ENCODE measurements around the gene FGR.

FGR gene

GRCh38 chr1:27598295-27598687, 36.7 kb downstream of the FGR start:
- Mint-ChIP-seq H3K27me3 (no peaks in the 10 kb centered on the region), H3K4me1 (ENCODE audit: low read depth) (peaks cover 36% of the 10 kb centered on the region), H3K27ac (no peak overlapping the region), H3K9me3 (no peaks in the 10 kb centered on the region), H3K4me3 (no peak overlapping the region), H3K36me3 (ENCODE audit: low read depth) (no peaks in the 10 kb centered on the region)
- no peak for DNase-seq

- H3K4me1 Mint-ChIP-seq (ENCODE audit: low read depth): peaks cover 36% of the 10 kb centered on the region
- no peaks in the 10 kb centered on the region for H3K36me3 Mint-ChIP-seq (ENCODE audit: low read depth)
- H3K27me3 Mint-ChIP-seq: no peaks in the 10 kb centered on the region
- DNase-seq: no peak
- H3K4me3 Mint-ChIP-seq: no peak overlapping the region
- H3K27ac Mint-ChIP-seq: peak overlapping the region; percentile 67
- H3K9me3 Mint-ChIP-seq: no peaks in the 10 kb centered on the region
Measured at GRCh38 chr1:27597516-27598294, 37.3 kb downstream of the FGR start.

GRCh38 chr1:27596986-27597385, 38.0 kb downstream of the FGR start:
- Mint-ChIP-seq H3K27ac (no peak overlapping the region), H3K9me3 (no peaks in the 10 kb centered on the region), H3K4me3 (no peak overlapping the region), H3K27me3 (no peaks in the 10 kb centered on the region), H3K4me1 (ENCODE audit: low read depth) (peaks cover 31% of the 10 kb centered on the region), H3K36me3 (ENCODE audit: low read depth) (no peaks in the 10 kb centered on the region)
- DNase-seq: no peak

- H3K9me3 Mint-ChIP-seq: no peaks in the 10 kb centered on the region
- no peak overlapping the region for H3K4me3 Mint-ChIP-seq
- H3K4me1 Mint-ChIP-seq (ENCODE audit: low read depth): peaks cover 27% of the 10 kb centered on the region
- H3K27ac Mint-ChIP-seq: no peak overlapping the region
- H3K27me3 Mint-ChIP-seq: no peaks in the 10 kb centered on the region
- no peak for DNase-seq
- H3K36me3 Mint-ChIP-seq (ENCODE audit: low read depth): no peaks in the 10 kb centered on the region
Measured at GRCh38 chr1:27596261-27596660, 38.7 kb downstream of the FGR start.

- Mint-ChIP-seq H3K9me3 (no peaks in the 10 kb centered on the region), H3K27ac (no peak overlapping the region), H3K4me3 (no peak overlapping the region), H3K36me3 (ENCODE audit: low read depth) (no peaks in the 10 kb centered on the region), H3K27me3 (no peaks in the 10 kb centered on the region), H3K4me1 (ENCODE audit: low read depth) (peaks cover 22% of the 10 kb centered on the region)
- DNase-seq: no peak
Measured at GRCh38 chr1:27595597-27595996, 39.4 kb downstream of the FGR start.

- no peaks in the 10 kb centered on the region for H3K36me3 Mint-ChIP-seq (ENCODE audit: low read depth)
Measured at GRCh38 chr1:27594564-27595510, 40.1 kb downstream of the FGR start.

GRCh38 chr1:27593678-27594563, 41.1 kb downstream of the FGR start:
- H3K9me3 Mint-ChIP-seq: no peaks in the 10 kb centered on the region
- H3K27ac Mint-ChIP-seq: no peak overlapping the region
- H3K4me1 Mint-ChIP-seq (ENCODE audit: low read depth): peaks cover 5% of the 10 kb centered on the region
- no peak for DNase-seq
- H3K4me3 Mint-ChIP-seq: no peak overlapping the region
- H3K27me3 Mint-ChIP-seq: no peaks in the 10 kb centered on the region
- no peaks in the 10 kb centered on the region for H3K36me3 Mint-ChIP-seq (ENCODE audit: low read depth)

More at GRCh38 chr1:27594564-27595510, 40.1 kb downstream of the FGR start:
- Mint-ChIP-seq H3K27me3 (no peaks in the 10 kb centered on the region), H3K4me1 (ENCODE audit: low read depth) (peaks cover 14% of the 10 kb centered on the region), H3K9me3 (no peaks in the 10 kb centered on the region), H3K4me3 (no peak overlapping the region), H3K27ac (no peak overlapping the region)
- no peak for DNase-seq

- no peak for DNase-seq
- no peak overlapping the region for H3K27ac Mint-ChIP-seq
- no peaks in the 10 kb centered on the region for H3K4me1 Mint-ChIP-seq (ENCODE audit: low read depth)
- no peaks in the 10 kb centered on the region for H3K9me3 Mint-ChIP-seq
- H3K27me3 Mint-ChIP-seq: no peaks in the 10 kb centered on the region
- no peak overlapping the region for H3K4me3 Mint-ChIP-seq
- H3K36me3 Mint-ChIP-seq (ENCODE audit: low read depth): no peaks in the 10 kb centered on the region
Measured at GRCh38 chr1:27592931-27593677, 41.9 kb downstream of the FGR start.

- Mint-ChIP-seq H3K9me3 (no peaks in the 10 kb centered on the region), H3K36me3 (ENCODE audit: low read depth) (no peaks in the 10 kb centered on the region), H3K27ac (no peak overlapping the region), H3K27me3 (no peaks in the 10 kb centered on the region), H3K4me1 (ENCODE audit: low read depth) (no peaks in the 10 kb centered on the region), H3K4me3 (no peak overlapping the region)
- no peak for DNase-seq
Measured at GRCh38 chr1:27592232-27592930, 42.6 kb downstream of the FGR start.

- H3K36me3 Mint-ChIP-seq (ENCODE audit: low read depth): no peaks in the 10 kb centered on the region
- H3K27me3 Mint-ChIP-seq: no peaks in the 10 kb centered on the region
- no peaks in the 10 kb centered on the region for H3K4me1 Mint-ChIP-seq (ENCODE audit: low read depth)
- no peak overlapping the region for H3K27ac Mint-ChIP-seq
- no peak for DNase-seq
- no peak overlapping the region for H3K4me3 Mint-ChIP-seq
- H3K9me3 Mint-ChIP-seq: no peaks in the 10 kb centered on the region
Measured at GRCh38 chr1:27591622-27592021, 43.4 kb downstream of the FGR start.

GRCh38 chr1:27590917-27591508, 44.0 kb downstream of the FGR start:
- H3K9me3 Mint-ChIP-seq: no peaks in the 10 kb centered on the region
- H3K4me1 Mint-ChIP-seq (ENCODE audit: low read depth): no peaks in the 10 kb centered on the region
- H3K27me3 Mint-ChIP-seq: no peaks in the 10 kb centered on the region
- no peak overlapping the region for H3K4me3 Mint-ChIP-seq
- no peak for DNase-seq
- no peaks in the 10 kb centered on the region for H3K36me3 Mint-ChIP-seq (ENCODE audit: low read depth)
- H3K27ac Mint-ChIP-seq: no peak overlapping the region

GRCh38 chr1:27589841-27590426, 45.1 kb downstream of the FGR start:
- no peak for DNase-seq
- H3K4me1 Mint-ChIP-seq (ENCODE audit: low read depth): no peaks in the 10 kb centered on the region
- no peak overlapping the region for H3K4me3 Mint-ChIP-seq
- no peaks in the 10 kb centered on the region for H3K9me3 Mint-ChIP-seq
- no peaks in the 10 kb centered on the region for H3K36me3 Mint-ChIP-seq (ENCODE audit: low read depth)
- no peaks in the 10 kb centered on the region for H3K27me3 Mint-ChIP-seq
- H3K27ac Mint-ChIP-seq: no peak overlapping the region

GRCh38 chr1:27589441-27589840, 45.5 kb downstream of the FGR start:
- H3K36me3 Mint-ChIP-seq (ENCODE audit: low read depth): no peaks in the 10 kb centered on the region
- no peak overlapping the region for H3K27ac Mint-ChIP-seq
- no peak overlapping the region for H3K4me3 Mint-ChIP-seq
- DNase-seq: no peak
- H3K27me3 Mint-ChIP-seq: no peaks in the 10 kb centered on the region
- no peaks in the 10 kb centered on the region for H3K9me3 Mint-ChIP-seq
- no peaks in the 10 kb centered on the region for H3K4me1 Mint-ChIP-seq (ENCODE audit: low read depth)
